Effector CD8-positive, alpha-beta T cell (primary cell): ENCODE measurements around the gene NXN.
"Not testable (repeated sequence)": the region's sequence is repeated elsewhere in the genome, so short reads cannot be mapped to it uniquely, and the experiment has no call there.

Experiments used
- DNase-seq: peaks from one replicate; lab custom pipeline; 2025; lab: John Stamatoyannopoulos, UW

NXN gene

GRCh38 chr17:953767-954166 is 25.8 kb downstream of the NXN start:
- no peak for DNase-seq

- peak; percentile 10 for DNase-seq
Measured at GRCh38 chr17:952592-952991, 27.0 kb downstream of the NXN start.

- DNase-seq, result no peak
Measured at GRCh38 chr17:951325-952132, 28.0 kb downstream of the NXN start.

GRCh38 chr17:949623-950303 is 29.8 kb downstream of the NXN start:
- no peak for DNase-seq

- DNase-seq, result no peak
Measured at GRCh38 chr17:948284-948852, 31.2 kb downstream of the NXN start.

GRCh38 chr17:946510-947236 is 32.9 kb downstream of the NXN start:
- DNase-seq, result no peak

GRCh38 chr17:945672-946071 is 33.9 kb downstream of the NXN start:
- no peak for DNase-seq

- no peak for DNase-seq
Measured at GRCh38 chr17:944266-944826, 35.2 kb downstream of the NXN start.

- no peak for DNase-seq
Measured at GRCh38 chr17:935485-935884, 44.1 kb downstream of the NXN start.

- no peak for DNase-seq
Measured at GRCh38 chr17:933312-934073, 46.1 kb downstream of the NXN start.

GRCh38 chr17:930258-930657 is 49.3 kb downstream of the NXN start:
- no peak for DNase-seq

- DNase-seq, result no peak
Measured at GRCh38 chr17:929586-929985, 50.0 kb downstream of the NXN start.

GRCh38 chr17:927611-928461 is 51.7 kb downstream of the NXN start:
- DNase-seq, result no peak

- DNase-seq, result no peak
Measured at GRCh38 chr17:925817-926216, 53.8 kb downstream of the NXN start.

- DNase-seq, result no peak
Measured at GRCh38 chr17:924711-925475, 54.7 kb downstream of the NXN start.

GRCh38 chr17:924306-924705 is 55.3 kb downstream of the NXN start:
- DNase-seq, result not testable (repeated sequence)

GRCh38 chr17:923633-924032 is 55.9 kb downstream of the NXN start:
- DNase-seq, result no peak

GRCh38 chr17:921161-921560 is 58.4 kb downstream of the NXN start:
- DNase-seq, result no peak

- no peak for DNase-seq
Measured at GRCh38 chr17:920190-920589, 59.4 kb downstream of the NXN start.
